PC-3 (cell line): Measurements from ENCODE around the gene SEC63.

Experiments
- EZH2 ChIP-seq: fragments of 300-600 bp; sonication (generic); IDR thresholded peaks from one replicate; pipeline ENCODE4 v1.6.1; 2017; ENCODE audit warnings: antibody characterized with exemption, mild to moderate bottlenecking, low read length; ENCODE audit not compliant: unreplicated experiment
- EZH2phosphoT487 ChIP-seq: fragments of 300-600 bp; sonication (generic); IDR thresholded peaks from 2 replicates; pipeline ENCODE4 v1.6.1; 2018; ENCODE audit warnings: mild to moderate bottlenecking, antibody characterized with exemption, low read length, borderline replicate concordance
- TF ChIP-seq, protein P1 (sequence below): fragments of 300-600 bp; sonication (generic); conservative IDR thresholded peaks from 2 replicates; pipeline ENCODE4 v1.5.1; 2017; ENCODE audit warnings: antibody characterized with exemption, low read depth, mild to moderate bottlenecking, low read length

- TF ChIP-seq, protein P1, sequence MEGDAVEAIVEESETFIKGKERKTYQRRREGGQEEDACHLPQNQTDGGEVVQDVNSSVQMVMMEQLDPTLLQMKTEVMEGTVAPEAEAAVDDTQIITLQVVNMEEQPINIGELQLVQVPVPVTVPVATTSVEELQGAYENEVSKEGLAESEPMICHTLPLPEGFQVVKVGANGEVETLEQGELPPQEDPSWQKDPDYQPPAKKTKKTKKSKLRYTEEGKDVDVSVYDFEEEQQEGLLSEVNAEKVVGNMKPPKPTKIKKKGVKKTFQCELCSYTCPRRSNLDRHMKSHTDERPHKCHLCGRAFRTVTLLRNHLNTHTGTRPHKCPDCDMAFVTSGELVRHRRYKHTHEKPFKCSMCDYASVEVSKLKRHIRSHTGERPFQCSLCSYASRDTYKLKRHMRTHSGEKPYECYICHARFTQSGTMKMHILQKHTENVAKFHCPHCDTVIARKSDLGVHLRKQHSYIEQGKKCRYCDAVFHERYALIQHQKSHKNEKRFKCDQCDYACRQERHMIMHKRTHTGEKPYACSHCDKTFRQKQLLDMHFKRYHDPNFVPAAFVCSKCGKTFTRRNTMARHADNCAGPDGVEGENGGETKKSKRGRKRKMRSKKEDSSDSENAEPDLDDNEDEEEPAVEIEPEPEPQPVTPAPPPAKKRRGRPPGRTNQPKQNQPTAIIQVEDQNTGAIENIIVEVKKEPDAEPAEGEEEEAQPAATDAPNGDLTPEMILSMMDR = no peak
- TF ChIP-seq EZH2 (no peak), EZH2phosphoT487 (no peak)
Observed at GRCh38 chr6:107869871-107870270, 88.1 kb downstream of the SEC63 start.
